GM12865 (cell line): ENCODE measurements around the gene ZNF844.
"Not testable (repeated sequence)": the region's sequence is repeated elsewhere in the genome, so short reads cannot be mapped to it uniquely, and the experiment has no call there.

Experiments
- DNase-seq: peaks from one replicate; pipeline ENCODE4 v3.0.0; 2010; ENCODE audit warnings: low read depth
- H3K4me3 ChIP-seq: 2 replicates; pipeline ENCODE4 v1.5.1; 2011; ENCODE audit warnings: mild to moderate bottlenecking, low read depth, low read length, control low read depth
- TF ChIP-seq, protein P1 (sequence below): IDR thresholded peaks from 2 replicates; pipeline ENCODE4 v1.5.1; 2011; ENCODE audit warnings: low read length, control low read depth, low read depth, inconsistent platforms; ENCODE audit not compliant: insufficient read depth; ENCODE audit errors: missing control alignments

ZNF844 gene

DNA sequence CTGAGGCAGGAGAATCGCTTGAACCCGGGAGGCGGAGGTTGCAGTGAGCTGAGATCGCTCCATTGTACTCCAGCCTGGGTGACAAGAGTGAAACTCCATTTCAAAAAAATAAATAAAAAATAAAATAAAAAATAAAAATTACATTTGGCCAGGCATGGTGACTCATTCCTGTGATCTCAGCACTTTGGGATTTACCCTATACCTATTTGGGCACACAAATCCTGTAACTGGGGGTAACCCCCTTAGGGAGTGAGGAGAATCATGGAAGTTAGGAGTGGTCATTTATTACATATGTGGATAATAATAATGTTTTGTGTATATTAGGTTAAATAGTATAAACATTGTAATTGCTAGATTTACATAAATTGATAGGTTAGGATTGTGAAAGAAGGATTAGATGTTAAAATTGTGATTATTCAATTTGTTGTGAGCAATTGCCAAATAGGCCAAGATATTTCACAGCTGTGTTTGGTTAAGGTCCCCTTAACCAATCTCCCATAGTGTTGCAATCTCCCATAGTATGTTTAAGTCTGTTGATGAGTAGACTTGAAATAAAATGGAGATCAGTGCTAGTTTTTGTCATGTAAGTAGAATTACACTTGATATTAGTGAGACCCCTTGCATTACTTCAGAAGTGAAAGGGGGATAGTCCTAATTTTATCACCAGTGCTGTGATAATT lies 30.7 kb downstream of the ZNF844 start:
- no peak for DNase-seq
- TF ChIP-seq, protein P1, sequence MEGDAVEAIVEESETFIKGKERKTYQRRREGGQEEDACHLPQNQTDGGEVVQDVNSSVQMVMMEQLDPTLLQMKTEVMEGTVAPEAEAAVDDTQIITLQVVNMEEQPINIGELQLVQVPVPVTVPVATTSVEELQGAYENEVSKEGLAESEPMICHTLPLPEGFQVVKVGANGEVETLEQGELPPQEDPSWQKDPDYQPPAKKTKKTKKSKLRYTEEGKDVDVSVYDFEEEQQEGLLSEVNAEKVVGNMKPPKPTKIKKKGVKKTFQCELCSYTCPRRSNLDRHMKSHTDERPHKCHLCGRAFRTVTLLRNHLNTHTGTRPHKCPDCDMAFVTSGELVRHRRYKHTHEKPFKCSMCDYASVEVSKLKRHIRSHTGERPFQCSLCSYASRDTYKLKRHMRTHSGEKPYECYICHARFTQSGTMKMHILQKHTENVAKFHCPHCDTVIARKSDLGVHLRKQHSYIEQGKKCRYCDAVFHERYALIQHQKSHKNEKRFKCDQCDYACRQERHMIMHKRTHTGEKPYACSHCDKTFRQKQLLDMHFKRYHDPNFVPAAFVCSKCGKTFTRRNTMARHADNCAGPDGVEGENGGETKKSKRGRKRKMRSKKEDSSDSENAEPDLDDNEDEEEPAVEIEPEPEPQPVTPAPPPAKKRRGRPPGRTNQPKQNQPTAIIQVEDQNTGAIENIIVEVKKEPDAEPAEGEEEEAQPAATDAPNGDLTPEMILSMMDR: no peak
- H3K4me3 ChIP-seq: no peak overlapping the region

DNA sequence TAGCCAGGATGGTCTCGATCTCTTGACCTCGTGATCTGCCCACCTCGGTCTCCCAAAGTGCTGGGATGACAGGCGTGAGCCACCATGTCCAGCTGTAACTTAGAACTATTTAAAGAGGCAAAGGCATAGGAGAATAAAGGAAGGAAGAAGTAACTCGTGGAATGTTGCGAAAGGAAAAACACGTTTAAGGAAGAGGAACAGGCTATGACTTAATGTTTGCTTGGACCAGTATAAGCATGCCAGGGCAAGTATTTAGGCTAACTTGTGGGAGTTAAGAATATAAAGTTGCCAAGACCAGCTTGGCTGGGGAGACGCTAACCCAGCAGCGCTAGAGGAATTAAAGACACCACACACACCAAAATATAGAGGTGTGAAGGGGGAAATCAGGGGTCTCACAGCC lies 33.5 kb downstream of the ZNF844 start:
- TF ChIP-seq, protein P1: no peak
- H3K4me3 ChIP-seq: no peak overlapping the region
- no peak for DNase-seq

DNA sequence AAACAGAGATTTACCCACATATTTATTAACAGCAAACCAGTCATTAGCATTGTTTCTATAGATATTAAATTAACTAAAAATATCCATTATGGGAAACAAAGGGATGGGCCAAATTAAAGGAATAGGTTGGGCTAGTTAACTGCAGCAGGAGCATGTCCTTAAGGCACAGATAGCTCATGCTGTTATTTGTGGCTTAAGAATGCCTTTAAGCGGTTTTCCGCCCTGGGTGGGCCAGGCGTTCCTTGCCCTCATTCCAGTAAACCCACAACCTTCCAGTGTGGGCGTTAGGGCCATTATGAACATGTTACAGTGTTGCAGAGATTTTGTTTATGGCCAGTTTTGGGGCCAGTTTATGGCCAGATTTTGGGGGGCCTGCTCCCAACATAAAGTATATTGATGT lies 39.4 kb downstream of the ZNF844 start:
- DNase-seq, H3K4me3 ChIP-seq: not testable (repeated sequence)

DNA sequence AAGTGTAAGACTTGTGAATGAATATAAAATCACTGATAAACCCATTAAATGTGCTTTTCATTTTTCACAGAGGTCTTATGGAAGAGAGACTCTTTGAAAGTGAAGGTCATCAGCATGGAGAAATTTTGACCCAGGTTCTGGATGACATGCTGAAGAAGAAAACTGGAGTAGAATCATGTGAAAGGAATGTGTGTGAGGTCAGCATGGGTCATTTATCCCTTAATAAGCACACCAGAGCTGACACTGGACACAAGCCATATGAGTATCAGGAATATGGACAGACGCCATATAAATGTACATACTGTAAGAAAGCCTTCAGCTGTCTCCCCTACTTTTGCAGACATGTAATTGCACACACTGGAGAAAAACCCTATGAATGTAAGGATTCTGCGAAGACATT lies 46.6 kb downstream of the ZNF844 start:
- TF ChIP-seq, protein P1: no peak
- DNase-seq: no peak

DNA sequence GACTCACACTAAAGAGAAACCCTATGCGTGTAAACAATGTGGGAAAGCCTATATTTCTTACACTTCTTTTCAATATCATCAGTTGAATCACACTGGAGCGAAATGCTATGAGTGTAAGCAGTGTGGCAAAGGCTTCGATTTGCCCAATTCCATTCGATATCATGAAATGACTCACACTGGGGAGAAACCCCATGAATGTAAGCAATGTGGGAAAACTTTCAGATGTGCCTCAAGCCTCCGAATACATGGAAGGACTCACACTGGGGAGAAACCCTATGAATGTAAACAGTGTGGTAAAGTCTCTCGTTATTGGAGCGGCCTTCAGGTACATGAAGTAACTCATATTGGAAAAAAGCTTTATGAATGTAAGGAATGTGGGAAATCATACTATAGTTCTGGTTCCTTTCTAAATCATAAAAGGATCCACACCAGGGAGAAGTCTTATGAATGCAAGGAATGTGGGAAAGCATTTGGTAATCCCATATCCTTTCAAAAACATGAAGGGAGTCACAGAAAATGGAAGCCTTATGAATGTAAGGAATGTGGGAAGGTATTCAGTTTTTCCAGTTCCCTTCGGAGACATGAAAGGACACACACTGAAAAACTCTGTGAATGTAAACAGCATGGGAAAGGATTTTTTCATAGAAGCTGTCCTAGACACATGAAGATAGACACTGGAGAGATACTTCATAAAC lies 47.6 kb downstream of the ZNF844 start:
- no peak for DNase-seq
- TF ChIP-seq, protein P1: no peak

More for the DNA sequence above, 46.6 kb downstream of the ZNF844 start:
- H3K4me3 ChIP-seq: no peak overlapping the region

DNA sequence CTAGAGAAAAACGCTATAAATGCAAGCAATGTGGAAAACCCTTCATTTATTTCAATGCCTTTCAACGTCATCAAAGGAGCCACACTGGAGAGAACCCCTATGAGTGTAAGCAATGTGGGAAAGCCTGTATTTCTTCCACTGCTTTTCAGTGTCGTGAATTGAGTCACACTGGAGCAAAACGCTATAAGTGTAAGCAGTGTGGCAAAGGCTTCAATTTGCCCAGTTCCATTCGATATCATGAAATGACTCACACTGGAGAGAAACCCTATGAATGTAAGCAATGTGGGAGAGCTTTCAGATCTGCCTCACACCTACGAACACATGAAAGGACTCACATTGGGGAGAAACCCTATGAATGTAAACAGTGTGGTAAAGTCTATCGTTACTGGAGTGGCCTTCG lies 48.2 kb downstream of the ZNF844 start:
- H3K4me3 ChIP-seq: no peak overlapping the region
- DNase-seq: no peak
- TF ChIP-seq, protein P1: no peak

More for the DNA sequence above, 47.6 kb downstream of the ZNF844 start:
- no peak overlapping the region for H3K4me3 ChIP-seq

DNA sequence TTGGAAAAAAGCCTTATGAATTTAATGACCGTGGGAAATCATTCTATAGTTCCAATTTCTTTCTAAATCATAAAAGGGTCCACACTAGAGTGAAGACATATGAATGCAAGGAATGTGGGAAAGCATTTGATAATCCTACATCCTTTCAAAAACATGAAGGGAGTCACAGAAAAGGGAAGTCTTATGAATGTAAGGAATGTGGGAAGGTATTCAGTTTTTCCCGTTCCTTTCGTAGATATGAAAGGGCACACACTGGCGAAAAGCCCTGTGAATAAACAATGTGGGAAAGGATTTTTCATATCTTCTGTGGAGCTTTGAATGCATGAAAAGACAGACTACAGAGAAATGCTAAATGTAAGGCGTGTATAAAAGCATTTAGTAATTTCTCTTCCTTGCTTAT lies 48.6 kb downstream of the ZNF844 start:
- no peak for DNase-seq
- H3K4me3 ChIP-seq: no peak overlapping the region
- TF ChIP-seq, protein P1: no peak
